HUDEP-2 (cell line): ENCODE data around the gene S100A10.

Source experiments
- DNase-seq, 76 experiments: peaks; one replicate each; lab custom pipeline; 2025; ENCODE audit not compliant: unreplicated experiment in 76 of 76; lab: John Stamatoyannopoulos, UW

S100A10 gene

DNA sequence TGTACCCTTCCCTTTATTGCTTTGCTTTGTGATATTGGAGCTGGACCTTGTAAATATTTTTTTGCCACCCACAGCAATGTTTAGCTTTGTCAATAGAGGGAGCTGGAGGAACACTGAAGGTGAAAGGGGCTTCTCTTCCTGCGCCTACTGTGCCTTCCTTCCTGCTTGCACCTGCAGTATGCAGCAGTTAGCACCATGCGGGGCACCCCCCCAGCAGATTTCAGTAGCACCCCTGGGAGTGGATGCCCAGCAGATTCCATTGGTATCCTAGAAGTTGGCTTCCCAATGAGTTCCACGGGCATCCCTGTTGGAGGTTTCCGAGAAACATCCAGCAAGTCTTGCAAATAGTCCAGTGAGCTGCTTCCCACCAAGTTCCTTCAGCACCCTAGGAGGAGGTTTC, 25.6 kb downstream of the S100A10 start:
- peak in 49 of 76 experiments; percentile 7 to 73 (median 41) for DNase-seq

DNA sequence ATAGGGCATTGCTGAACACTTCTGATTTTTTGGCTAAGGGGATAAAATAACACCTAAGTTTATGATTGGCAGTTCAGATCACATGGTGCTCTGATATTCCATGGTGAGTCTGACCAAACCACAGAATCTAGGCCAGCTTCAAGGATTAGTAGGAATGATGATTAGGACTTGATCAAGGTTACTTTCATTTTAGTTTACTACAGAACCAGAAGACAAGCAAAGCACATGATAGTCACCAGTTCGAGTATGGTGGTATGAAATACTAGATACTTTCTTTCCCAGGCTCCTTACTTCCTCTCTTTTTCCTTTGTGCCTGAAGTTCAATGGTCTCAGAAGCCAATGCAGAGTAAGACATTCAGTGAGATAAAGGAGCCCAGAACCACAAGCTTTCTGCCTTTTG, 26.6 kb downstream of the S100A10 start:
- no peak for DNase-seq

DNA sequence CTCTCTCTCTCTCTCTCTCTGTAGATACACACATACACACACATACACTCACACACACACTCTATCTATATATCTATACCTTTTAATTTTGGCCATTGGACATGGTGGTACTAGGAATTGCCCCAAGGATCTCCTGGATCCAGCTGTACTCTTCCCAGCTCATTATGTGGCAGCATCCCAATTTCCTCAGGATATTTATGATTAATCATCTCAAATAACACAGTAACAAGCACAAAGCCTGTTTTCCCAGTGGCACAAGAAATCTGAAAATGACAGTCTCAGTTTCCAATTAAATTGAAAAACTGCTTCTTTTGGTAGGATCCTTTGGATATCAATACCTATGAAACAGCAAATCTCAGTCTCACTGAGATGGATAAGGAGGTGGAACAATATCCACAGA, 27.6 kb downstream of the S100A10 start:
- no peak for DNase-seq

DNA sequence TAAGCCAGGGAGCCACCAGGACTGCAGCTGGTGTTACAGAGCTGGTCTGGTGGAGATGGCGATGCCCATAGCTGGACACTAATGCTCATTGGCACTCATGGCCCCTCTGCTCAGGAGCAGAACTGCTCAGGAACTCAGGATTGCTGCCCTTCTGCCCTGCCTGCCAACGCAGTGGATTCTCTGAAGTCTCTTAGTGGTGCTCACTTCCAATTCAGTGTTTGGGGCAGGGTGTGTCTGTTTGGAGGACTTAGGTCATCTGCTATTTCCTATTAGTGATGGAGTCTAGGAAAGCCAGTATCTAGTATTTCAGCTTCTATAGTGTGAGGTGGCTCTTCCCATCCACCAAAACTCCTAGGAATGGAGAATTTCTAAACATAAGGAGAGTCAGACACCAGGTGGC, 29.1 kb downstream of the S100A10 start:
- DNase-seq = no peak

DNA sequence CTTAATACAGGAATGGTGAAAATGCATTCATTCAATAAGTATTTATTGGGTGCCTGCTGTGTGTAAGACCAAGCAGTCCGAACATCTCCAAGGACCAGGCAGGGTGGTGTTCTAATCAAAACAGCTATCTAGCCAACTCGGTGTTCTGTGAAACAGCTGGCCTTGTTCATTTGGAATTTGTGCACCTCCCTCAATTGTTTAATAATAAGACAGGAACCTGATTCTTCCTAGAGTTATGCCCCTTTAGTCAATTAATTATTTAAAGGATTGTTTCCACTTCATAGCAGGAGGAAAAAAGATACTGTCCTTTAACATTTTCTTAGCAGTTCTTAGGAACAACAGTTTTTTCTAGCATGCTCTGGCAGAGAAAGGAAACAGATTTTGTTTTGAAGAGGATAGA, 30.4 kb downstream of the S100A10 start:
- DNase-seq = no peak

DNA sequence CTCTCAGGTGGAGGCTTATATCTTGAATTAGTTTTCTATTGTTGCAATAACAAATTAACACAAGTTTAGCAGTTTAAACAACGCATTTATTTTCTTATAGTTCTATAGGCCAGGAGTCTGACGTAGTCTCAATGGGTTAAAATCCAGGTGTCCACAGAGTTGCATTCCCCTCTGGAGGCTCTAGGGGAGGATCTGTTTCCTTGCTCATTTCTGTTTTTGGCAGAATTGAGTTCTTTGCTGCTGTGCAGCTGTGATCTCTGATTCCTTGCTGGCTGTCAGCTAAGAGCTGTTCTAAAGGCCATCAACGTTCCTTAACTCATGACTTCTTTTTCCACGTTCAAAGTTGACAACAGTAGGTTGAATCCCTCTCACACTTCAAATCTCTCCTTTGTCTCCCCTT, 31.8 kb downstream of the S100A10 start:
- no peak for DNase-seq

DNA sequence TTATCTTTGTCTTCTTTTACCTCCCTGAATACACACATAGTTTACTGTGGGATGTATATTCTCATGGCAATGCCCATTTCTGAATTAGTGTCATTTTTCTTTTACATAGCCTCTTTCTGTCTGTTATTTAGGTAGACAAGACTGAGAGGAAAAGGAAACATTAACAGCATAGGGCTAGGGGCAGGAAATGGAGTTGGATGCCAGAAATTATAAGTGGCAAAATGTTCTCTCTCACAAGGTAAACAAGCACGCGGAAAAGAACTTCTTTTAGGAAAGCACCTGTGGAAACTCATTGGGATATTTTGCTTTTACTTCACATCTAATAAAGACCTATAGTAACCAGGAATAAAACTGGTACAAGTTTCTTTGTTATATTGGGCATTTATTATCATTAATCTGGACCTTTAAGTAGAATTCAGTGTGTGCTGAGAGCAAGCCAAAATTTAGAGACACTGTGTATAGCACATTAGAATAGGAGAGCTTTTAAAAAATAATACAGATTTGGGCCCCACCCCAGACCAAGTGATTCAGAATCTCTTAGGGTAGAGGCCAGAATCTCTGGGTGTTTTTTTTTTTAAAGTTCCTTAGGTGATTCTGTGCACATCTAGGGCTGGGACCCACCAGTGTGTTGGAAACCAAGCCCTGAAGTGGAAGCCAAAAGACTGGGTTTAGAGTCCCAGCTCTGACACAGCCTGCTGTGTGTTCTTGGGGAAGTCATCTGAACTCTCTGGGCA, 32.7 kb downstream of the S100A10 start:
- DNase-seq = no peak

DNA sequence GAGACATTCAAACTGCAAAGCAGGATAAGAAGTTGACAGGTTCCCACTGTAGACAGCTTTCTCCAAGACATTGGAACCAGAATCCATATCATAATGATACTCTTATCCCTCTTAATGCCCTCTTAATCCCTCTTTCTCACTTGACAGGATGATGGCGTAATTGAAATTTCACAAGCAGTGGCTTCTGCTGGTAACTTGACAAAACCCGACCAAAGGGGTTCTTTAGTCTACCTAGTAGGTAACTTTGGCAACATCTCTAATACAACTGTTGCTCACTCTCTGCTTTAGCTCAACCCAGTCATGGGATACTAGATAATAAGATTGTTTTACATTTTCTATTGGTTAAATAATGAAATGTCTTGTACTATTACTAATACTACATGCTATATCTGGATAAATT, 34.7 kb downstream of the S100A10 start:
- DNase-seq = no peak

DNA sequence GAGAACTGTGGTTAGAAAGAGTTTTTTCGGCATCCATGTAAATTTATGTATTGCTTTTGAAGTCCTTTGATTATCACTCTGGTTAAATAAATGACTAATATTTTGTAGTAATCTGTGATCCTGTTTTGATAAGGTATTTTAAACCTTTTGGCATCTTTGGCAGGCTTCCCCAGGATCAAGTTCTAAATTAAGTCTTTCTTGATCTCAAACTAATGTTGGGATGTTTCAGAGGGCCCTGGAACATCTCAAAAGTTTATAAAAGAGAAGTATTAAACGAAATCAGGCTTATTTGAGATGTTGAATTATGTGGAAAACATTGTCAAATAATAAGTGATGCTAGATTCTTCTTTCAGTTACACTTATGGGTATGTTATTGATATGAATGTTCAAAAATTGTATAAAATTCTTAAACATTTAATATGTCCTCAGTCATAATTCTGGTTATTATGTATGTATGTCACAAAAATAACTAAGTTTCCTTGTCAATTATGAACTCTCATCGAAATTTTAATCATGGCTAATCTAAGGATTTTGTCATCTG, 36.6 kb downstream of the S100A10 start:
- no peak for DNase-seq

DNA sequence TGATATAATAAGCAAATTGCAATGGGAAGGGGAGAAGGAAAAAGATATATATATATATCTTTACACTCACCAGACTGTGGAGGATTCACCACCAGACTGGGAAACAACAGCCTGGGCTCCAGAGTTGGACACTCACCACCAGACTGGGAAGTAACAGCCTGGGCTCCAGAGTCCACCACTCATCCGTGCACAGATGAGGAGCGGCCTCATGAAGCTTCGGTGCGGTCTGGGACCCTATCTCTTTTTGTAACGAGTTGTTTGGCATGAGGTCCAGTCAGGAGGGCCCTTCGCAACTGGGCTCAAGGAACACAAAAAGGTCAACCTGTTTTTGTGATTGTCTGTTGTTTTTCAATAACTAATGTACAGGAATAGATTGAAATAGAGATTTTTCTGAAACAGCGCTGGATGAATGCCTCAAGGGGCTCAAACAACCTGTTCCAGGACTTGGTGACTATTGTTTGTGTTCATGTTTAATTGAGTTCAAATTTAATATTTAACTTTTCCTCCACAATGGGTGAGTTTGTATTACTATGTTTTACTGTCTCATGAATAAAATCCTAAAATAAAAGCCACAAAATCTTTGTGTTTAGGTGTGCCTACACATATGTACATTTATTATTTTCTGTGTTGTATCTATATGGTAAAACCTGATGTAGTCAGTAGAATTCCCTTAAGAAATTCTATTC, 40.1 kb downstream of the S100A10 start:
- no peak for DNase-seq

DNA sequence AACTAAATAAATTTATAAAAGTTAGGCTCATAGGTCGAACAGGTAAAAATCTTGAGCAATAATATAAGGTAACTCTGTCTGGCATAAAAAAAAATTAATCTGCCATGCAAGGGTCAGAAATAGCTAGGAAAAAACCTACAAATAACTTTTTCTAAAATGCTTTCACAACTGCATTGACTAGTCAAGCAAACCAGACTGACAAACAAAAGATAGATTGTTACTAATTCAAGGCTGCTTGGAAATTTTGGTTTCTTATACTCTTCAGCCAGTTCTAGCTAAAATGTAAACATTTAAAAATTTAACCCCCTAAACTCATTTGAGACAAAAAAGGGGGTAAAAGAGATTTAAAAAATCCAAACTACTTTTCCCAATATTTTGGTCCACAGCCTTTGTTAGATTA, 40.8 kb downstream of the S100A10 start:
- DNase-seq = no peak

DNA sequence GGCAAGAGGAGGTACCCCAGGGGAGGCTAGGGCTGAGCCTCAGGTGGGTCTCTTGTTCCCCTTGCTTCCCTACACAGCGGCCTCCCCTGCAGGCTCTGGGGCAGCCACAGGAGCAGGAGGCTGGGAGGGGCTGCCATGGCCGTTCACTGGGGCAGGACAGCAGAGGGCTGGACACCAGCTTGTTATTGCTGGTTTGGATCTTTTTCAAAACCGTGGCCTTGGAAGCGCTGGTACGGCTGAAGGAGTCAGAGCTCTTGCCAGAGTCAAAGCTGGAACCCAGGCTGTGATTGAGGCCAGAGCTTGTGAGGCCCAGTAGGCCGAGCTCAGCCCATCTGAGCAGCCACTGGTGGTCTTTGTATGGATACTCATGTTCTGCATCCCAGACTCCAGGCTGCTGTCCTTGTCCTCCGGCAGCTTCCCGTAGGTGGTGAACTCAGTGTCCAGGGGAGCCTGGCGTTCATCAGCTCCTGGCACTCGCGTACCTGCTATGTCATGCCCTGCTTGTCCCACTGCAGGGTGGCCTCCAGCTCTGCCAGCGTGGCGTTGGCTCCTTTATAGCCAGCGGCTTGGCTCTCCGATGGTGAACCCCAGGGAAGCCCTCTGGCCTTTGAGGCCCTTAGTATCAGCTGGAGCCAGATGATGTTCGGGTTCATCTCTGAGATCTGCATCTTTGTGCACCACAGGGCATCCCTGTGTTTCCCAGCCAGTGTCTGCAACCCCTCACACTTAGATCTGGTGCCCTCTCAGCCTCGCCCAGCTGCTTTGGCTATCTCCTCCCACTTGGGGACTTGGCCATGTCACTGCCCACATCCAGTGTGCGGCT, 44.1 kb downstream of the S100A10 start:
- no peak for DNase-seq

DNA sequence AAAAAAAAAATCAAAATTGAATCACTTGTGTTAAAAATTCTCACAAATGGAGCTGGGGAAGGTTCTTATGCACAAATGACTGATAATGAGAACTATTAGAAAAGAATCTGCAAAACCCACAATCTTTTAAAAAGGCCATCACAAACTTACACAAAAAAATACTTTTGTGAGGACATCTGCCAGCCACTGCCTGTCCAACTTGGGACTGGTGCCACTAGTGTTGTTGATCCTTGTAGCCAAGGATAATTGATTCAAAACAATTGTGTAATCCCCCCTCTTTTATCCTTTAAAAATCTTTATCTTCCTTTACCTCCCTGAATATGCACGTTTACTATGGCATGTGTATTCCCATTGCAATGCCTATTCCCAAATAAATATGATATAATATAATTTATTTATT, 45.2 kb downstream of the S100A10 start:
- no peak for DNase-seq

DNA sequence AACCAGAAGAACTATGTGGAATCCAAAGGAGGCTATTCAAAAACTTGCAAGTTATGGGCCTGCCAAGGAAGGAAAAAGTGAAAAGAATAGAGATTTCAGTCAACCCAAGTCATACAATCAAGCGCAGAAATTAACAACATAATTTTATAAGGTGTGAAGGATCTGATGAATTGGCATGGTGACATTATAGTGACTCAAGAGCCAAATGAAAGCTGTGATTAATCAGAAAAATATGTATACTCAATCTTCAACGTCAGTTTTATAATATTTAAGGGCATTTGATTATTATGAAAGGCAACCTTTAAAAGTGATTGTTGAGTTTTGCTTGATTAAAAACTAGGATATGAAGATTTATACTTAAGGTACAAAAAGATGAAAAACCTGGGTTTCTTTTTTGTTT, 46.5 kb downstream of the S100A10 start:
- no peak for DNase-seq

DNA sequence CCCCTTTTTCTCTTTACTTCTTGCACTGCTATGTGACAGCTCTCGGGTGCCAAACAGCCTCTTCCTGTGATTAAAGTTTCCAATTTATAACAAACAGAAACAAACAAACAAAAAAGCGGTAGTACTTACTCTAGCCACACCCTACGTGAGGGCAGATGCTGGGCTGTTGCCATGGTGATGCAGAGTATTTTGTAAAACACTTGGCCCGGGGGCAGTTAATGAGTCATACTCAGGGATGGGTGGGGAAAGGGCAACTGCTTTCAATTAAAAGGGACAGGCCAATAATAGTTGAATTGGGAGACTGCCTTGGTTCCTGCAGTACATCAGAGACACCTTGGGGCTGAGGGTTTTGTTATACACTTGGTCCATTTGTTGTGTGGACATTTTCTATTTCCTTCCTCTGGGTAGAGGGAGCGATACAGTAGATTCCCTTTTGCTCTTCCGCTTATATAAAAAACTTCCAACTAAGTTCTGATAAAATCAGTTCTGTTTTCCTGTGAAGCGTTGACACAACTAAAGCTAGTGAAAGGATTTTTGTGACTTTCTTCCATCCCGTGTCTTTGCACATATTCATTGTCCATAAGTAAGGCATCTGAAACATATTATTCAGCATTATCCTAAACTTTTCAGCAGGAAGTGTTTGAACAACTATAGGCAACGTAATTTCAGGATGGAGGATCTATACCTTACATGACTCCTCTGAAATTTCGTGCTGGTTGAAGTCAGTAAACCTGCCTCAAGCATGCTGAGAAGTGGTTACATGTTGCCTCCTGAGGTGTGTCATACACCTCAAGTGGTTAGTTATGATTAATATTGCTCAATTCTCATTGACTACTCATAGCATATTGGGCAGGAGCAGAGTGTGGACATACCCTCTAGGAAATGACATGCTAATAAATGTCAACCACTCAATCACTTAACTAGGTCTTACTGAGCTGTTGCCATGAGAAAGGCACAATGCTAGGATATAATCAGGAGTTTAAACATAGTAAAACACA, 47.6 kb downstream of the S100A10 start:
- DNase-seq = peak in 74 of 76 experiments; percentile 32 to 97 (median 90)

DNA sequence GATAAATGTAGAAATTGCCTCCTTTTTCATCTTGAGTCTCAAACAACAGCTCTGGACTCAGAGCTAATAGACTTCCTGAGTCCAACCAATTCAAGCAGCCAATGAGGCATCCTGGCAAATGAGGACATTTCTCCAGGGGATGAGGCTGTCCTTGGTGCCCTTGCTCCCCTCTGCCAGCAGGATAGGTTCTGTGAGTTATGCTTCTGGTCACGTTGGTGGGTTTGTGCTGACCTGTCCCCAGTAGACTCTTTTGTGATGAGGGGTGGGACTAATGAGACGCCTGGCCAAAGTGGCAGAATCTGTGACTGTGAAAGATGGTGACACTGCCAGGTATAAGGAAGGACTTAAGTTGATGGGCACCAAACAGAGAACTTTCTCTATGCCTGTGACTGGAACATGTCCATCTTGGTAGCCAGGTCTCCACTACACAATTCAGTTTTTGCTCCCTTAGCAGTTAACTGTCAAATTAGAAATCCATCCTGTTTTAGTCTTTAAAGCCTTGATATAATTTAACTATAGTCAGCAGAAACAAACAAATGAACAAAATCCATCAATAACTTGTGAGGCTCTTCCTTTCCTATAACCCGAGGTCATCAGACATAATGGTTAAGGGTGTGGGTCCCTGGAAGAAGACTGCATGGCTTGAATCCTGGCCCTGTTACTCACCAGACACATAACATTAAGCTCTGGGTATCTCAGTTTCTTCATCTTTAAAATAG, 48.6 kb downstream of the S100A10 start:
- DNase-seq = peak in 5 of 76 experiments; percentile 4 to 57 (median 29)

DNA sequence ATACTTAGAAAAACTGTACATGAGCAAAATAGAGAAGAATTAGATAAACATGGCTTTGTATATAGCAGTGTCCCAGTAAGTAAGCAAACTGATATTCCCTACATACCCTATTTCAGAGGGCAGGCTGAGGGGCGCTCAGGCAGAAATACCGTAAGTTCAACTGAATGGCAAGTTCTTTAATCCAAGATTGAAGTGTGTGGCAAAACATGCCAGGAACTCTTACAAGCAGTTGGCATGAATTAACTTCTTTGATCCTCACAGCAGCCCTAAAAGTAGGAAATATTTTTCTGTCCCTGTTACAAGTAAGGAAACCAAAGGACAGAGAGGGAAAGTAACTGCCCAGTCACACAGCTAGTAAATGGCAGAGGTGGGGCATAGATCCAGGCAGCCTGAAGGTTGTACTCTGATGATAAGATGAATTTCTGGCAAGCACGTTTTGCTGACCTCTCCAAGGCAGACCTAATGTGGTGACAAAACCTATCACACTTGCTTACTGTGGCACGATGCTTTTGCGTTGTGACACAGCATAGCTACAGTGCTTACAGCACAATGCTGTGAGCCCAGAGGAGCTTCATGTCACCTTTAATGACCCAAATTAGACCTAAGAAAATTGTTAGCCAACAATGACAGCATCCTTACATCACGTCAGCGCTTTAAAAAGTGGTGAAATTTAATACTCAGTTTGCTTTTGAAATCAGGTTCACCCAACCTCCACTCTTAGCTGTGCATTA, 49.4 kb downstream of the S100A10 start:
- peak in 72 of 76 experiments; percentile 19 to 92 (median 72) for DNase-seq

DNA sequence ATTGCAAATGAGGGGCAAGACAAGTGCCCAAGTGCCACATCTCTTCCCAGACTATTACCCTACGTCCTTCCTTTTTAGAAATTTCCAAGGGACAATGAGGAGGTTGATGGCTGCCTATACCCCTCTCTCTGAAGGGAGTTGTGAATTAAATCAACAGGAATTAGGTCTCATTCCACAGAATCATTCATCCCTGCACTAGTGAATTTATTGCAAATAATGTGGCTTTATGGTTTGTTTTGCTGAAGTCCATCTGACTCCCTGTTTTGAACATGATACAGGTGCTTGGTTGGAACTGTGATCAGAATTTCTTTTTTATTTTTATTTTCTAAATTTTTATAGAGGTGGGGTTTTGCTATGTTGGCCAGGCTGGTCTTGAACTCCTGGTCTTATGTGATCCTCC, 50.1 kb downstream of the S100A10 start:
- no peak for DNase-seq

DNA sequence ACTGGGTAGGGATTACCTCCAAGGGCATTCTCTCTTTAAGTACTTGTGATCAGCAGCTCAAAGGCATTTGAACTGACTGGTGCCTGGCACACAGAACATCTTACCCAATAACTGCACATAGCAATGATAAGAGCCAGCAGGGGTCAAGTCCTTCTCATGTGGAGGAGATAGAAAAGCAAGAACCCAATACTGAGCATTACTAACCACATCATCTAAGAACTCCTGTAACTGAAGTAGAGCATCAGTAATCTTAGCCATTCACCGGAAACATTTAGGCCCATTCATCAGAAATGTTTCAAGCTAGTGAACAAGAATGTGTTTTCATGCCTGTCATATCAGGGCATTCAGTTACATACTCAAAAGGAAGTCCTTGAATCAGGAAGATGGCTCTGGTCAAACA, 50.8 kb downstream of the S100A10 start:
- DNase-seq = peak in 33 of 76 experiments; percentile 5 to 62 (median 26)
